Posterior vena cava (tissue), 2 donors: ENCODE results near the gene FZD1. TPM values are rescaled to one million over a fixed set of nuclear protein-coding genes. Genes with fewer than 3 reads are reported as not detected.
"Not testable (repeated sequence)": the region's sequence is repeated elsewhere in the genome, so short reads cannot be mapped to it uniquely, and the experiment has no call there.

Experiments
- DNase-seq: peaks from one replicate; pipeline ENCODE4 v3.0.0-alpha.2; 2020; ENCODE audit warnings: low spot score
- intact Hi-C, 2 donors: fragments of 100-400 bp; cut with DNase I; formaldehyde crosslinking; loops; one replicate each; pipeline versions ENCODE4 v1.14.1 to v1.14.2; 2022 to 2023
- total RNA-seq, 2 donors: library from RNA; stranded (reverse); fragmentation: NEBNext Ultra II Directional; extraction: Animal tissue kit (Norgen Biotek cat#: 25700); gene quantifications; one replicate each; pipeline ENCODE4 v1.2.1, GENCODE V29; 2021
- donor health status: DM: yes; HTN: yes; CAD: no.
- donor health status: DM: yes; HTN: yes; CAD: no.

FZD1 gene
- total RNA-seq, 2 donors from 2014 or later = 17.7 to 25.4 TPM

- DNase-seq = no peak
- intact Hi-C loops = loop anchor here in 1 of 2 donors (5.0 kb wide), 1 partner anchor 995 kb away; no protein-coding TSS in a partner anchor
These were observed 28.3 kb downstream of the FZD1 start for GRCh38 chr7:91292506-91292905.

- intact Hi-C loops = loop anchor here in 1 of 2 donors (5.0 kb wide), 1 partner anchor 996 kb away; no protein-coding TSS in a partner anchor
- DNase-seq = no peak
These were observed 28.9 kb downstream of the FZD1 start for GRCh38 chr7:91293136-91293535.

GRCh38 chr7:91293840-91294239 lies 29.6 kb downstream of the FZD1 start:
- intact Hi-C loops = loop anchor here in 1 of 2 donors (5.0 kb wide), 1 partner anchor 997 kb away; no protein-coding TSS in a partner anchor
- DNase-seq = no peak

- DNase-seq = no peak
- intact Hi-C loops = loop anchor here in 1 of 2 donors (5.0 kb wide), 1 partner anchor 997 kb away; no protein-coding TSS in a partner anchor
These were observed 30.5 kb downstream of the FZD1 start for GRCh38 chr7:91294639-91295220.

GRCh38 chr7:91295576-91295975 lies 31.3 kb downstream of the FZD1 start:
- intact Hi-C loops = no loop called here

GRCh38 chr7:91297939-91298338 lies 33.7 kb downstream of the FZD1 start:
- intact Hi-C loops = no loop called here
- DNase-seq = no peak

More at GRCh38 chr7:91295576-91295975, 31.3 kb downstream of the FZD1 start:
- no peak for DNase-seq

- intact Hi-C loops = no loop called here
- DNase-seq = no peak
These were observed 35.9 kb downstream of the FZD1 start for GRCh38 chr7:91299952-91300775.

- DNase-seq = no peak
- intact Hi-C loops = no loop called here
These were observed 38.6 kb downstream of the FZD1 start for GRCh38 chr7:91302794-91303193.

- no peak for DNase-seq
- intact Hi-C loops = no loop called here
These were observed 42.0 kb downstream of the FZD1 start for GRCh38 chr7:91306266-91306665.

GRCh38 chr7:91307467-91307866 lies 43.2 kb downstream of the FZD1 start:
- intact Hi-C loops = no loop called here
- no peak for DNase-seq

- DNase-seq, intact Hi-C loops: not testable (repeated sequence)
These were observed 44.0 kb downstream of the FZD1 start for GRCh38 chr7:91308191-91308590.

GRCh38 chr7:91310830-91311460 lies 46.7 kb downstream of the FZD1 start:
- peak; percentile 77 for DNase-seq
- intact Hi-C loops = no loop called here

GRCh38 chr7:91311839-91312238 lies 47.6 kb downstream of the FZD1 start:
- no peak for DNase-seq
- intact Hi-C loops = no loop called here

GRCh38 chr7:91313113-91313512 lies 48.9 kb downstream of the FZD1 start:
- intact Hi-C loops = no loop called here

GRCh38 chr7:91314591-91315323 lies 50.5 kb downstream of the FZD1 start:
- no peak for DNase-seq
- intact Hi-C loops = no loop called here

More at GRCh38 chr7:91313113-91313512, 48.9 kb downstream of the FZD1 start:
- no peak for DNase-seq

- no peak for DNase-seq
- intact Hi-C loops = no loop called here
These were observed 52.2 kb downstream of the FZD1 start for GRCh38 chr7:91316426-91316825.

GRCh38 chr7:91319351-91319750 lies 55.1 kb downstream of the FZD1 start:
- intact Hi-C loops = no loop called here
- DNase-seq = no peak

- no peak for DNase-seq
- intact Hi-C loops = no loop called here
These were observed 56.3 kb downstream of the FZD1 start for GRCh38 chr7:91320366-91321078.
